Activated CD4-positive, CD25-positive, alpha-beta regulatory T cell (primary cell): ENCODE measurements around the gene TMPRSS9.
"Not testable (repeated sequence)": the region's sequence is repeated elsewhere in the genome, so short reads cannot be mapped to it uniquely, and the experiment has no call there.

Experiments used
- DNase-seq, 4 experiments: peaks; one replicate each; lab custom pipeline; 2025; lab: John Stamatoyannopoulos, UW

Gene TMPRSS9

GRCh38 chr19:2394054-2394441 lies 34.0 kb downstream of the TMPRSS9 start:
- DNase-seq: no peak

GRCh38 chr19:2394442-2395292 lies 34.6 kb downstream of the TMPRSS9 start:
- no peak for DNase-seq

- not testable (repeated sequence) for DNase-seq
Measured at GRCh38 chr19:2395293-2395829, 35.3 kb downstream of the TMPRSS9 start.

- not testable (repeated sequence) for DNase-seq
Measured at GRCh38 chr19:2397173-2397572, 37.1 kb downstream of the TMPRSS9 start.

GRCh38 chr19:2398735-2399305 lies 38.8 kb downstream of the TMPRSS9 start:
- no peak for DNase-seq

- no peak for DNase-seq
Measured at GRCh38 chr19:2399582-2399981, 39.5 kb downstream of the TMPRSS9 start.

- no peak for DNase-seq
Measured at GRCh38 chr19:2408247-2408646, 48.2 kb downstream of the TMPRSS9 start.

GRCh38 chr19:2409352-2409912 lies 49.4 kb downstream of the TMPRSS9 start:
- no peak for DNase-seq

GRCh38 chr19:2410023-2410422 lies 50.0 kb downstream of the TMPRSS9 start:
- no peak for DNase-seq

GRCh38 chr19:2411709-2412108 lies 51.6 kb downstream of the TMPRSS9 start:
- DNase-seq: no peak

- DNase-seq: no peak
Measured at GRCh38 chr19:2412449-2412848, 52.4 kb downstream of the TMPRSS9 start.

- DNase-seq: no peak
Measured at GRCh38 chr19:2413159-2413558, 53.1 kb downstream of the TMPRSS9 start.

- DNase-seq: no peak
Measured at GRCh38 chr19:2413629-2414028, 53.6 kb downstream of the TMPRSS9 start.

- DNase-seq: no peak
Measured at GRCh38 chr19:2415281-2415972, 55.4 kb downstream of the TMPRSS9 start.

- DNase-seq: no peak
Measured at GRCh38 chr19:2415973-2416319, 55.9 kb downstream of the TMPRSS9 start.

GRCh38 chr19:2416321-2417097 lies 56.4 kb downstream of the TMPRSS9 start:
- DNase-seq: no peak

GRCh38 chr19:2417436-2417835 lies 57.4 kb downstream of the TMPRSS9 start:
- not testable (repeated sequence) for DNase-seq

- no peak for DNase-seq
Measured at GRCh38 chr19:2417881-2418406, 57.9 kb downstream of the TMPRSS9 start.

GRCh38 chr19:2419754-2420153 lies 59.7 kb downstream of the TMPRSS9 start:
- no peak for DNase-seq

GRCh38 chr19:2420490-2420889 lies 60.4 kb downstream of the TMPRSS9 start:
- DNase-seq: no peak

GRCh38 chr19:2421581-2422306 lies 61.7 kb downstream of the TMPRSS9 start:
- DNase-seq: no peak
